HG03378 (cell line): ENCODE measurements around the gene SEMA6B.
"Not testable (repeated sequence)": the region's sequence is repeated elsewhere in the genome, so short reads cannot be mapped to it uniquely, and the experiment has no call there.

Experiments
- ATAC-seq: cut with Tn5 transposase; IDR thresholded peaks from one replicate; pipeline ENCODE4 v1.9.1; 2021; ENCODE audit warnings: mild to moderate bottlenecking, moderate library complexity; ENCODE audit not compliant: unreplicated experiment

SEMA6B gene

GRCh38 chr19:4548238-4548584 is 11.3 kb downstream of the SEMA6B start:
- ATAC-seq: no peak

GRCh38 chr19:4547303-4548237 is 11.9 kb downstream of the SEMA6B start:
- no peak for ATAC-seq

- ATAC-seq: no peak
These were observed 15.4 kb downstream of the SEMA6B start for GRCh38 chr19:4543842-4544647.

GRCh38 chr19:4542896-4543841 is 16.3 kb downstream of the SEMA6B start:
- no peak for ATAC-seq

GRCh38 chr19:4541806-4542145 is 17.7 kb downstream of the SEMA6B start:
- ATAC-seq: not testable (repeated sequence)

GRCh38 chr19:4541114-4541805 is 18.2 kb downstream of the SEMA6B start:
- ATAC-seq: no peak

- ATAC-seq: no peak
These were observed 19.5 kb downstream of the SEMA6B start, which contains the start of gene LRG1 for GRCh38 chr19:4539693-4540581. Gene LRG1 (minus strand): TSS chr19:4540036. CDS start chr19:4540013, 23 bp downstream.

GRCh38 chr19:4539169-4539692 is 20.3 kb downstream of the SEMA6B start:
- no peak for ATAC-seq

GRCh38 chr19:4538601-4538954 is 20.9 kb downstream of the SEMA6B start:
- no peak for ATAC-seq

GRCh38 chr19:4537953-4538600 is 21.4 kb downstream of the SEMA6B start:
- ATAC-seq: no peak

- no peak for ATAC-seq
These were observed 22.7 kb downstream of the SEMA6B start for GRCh38 chr19:4536798-4537197.

GRCh38 chr19:4534836-4535658 is 24.4 kb downstream of the SEMA6B start, which contains the start of gene PLIN5:
Gene PLIN5 (minus strand): TSS chr19:4535224. CDS start chr19:4534074, 1,150 bp downstream.
- no peak for ATAC-seq

GRCh38 chr19:4533835-4534424 is 25.6 kb downstream of the SEMA6B start:
- no peak for ATAC-seq

GRCh38 chr19:4533334-4533733 is 26.1 kb downstream of the SEMA6B start:
- ATAC-seq: no peak

GRCh38 chr19:4531562-4532165 is 27.8 kb downstream of the SEMA6B start:
- no peak for ATAC-seq

GRCh38 chr19:4529924-4530522 is 29.5 kb downstream of the SEMA6B start:
- no peak for ATAC-seq
